IMR-90 (cell line): ENCODE data around the gene IFFO2.

Source experiments
- BHLHE40 ChIP-seq: fragments of 150-350 bp; IDR thresholded peaks from 2 replicates; pipeline ENCODE4 v1.6.1; 2016; ENCODE audit warnings: mild to moderate bottlenecking, low read depth, low read length
- CEBPB ChIP-seq: IDR thresholded peaks from 2 replicates; pipeline ENCODE4 v1.6.1; 2012; ENCODE audit warnings: low read depth, low read length, improper control_type of control experiment
- CHD1 ChIP-seq: IDR thresholded peaks from 2 replicates; pipeline ENCODE4 v1.6.1; 2012; ENCODE audit warnings: low read depth, low read length, improper control_type of control experiment
- CTCF ChIP-seq: conservative IDR thresholded peaks from 2 replicates; pipeline ENCODE4 v1.5.1; 2012; ENCODE audit warnings: mild to moderate bottlenecking, low read depth, low read length, improper control_type of control experiment
- MAFK ChIP-seq: IDR thresholded peaks from 2 replicates; pipeline ENCODE4 v1.6.1; 2012; ENCODE audit warnings: low read depth, low read length, improper control_type of control experiment
- POLR2A ChIP-seq: IDR thresholded peaks from 2 replicates; pipeline ENCODE4 v1.6.1; 2012; ENCODE audit warnings: mild to moderate bottlenecking, low read depth, low read length
- RCOR1 ChIP-seq: IDR thresholded peaks from 2 replicates; pipeline ENCODE4 v1.6.1; 2012; ENCODE audit warnings: mild to moderate bottlenecking, low read length, improper control_type of control experiment; ENCODE audit not compliant: insufficient replicate concordance
- RFX5 ChIP-seq: IDR thresholded peaks from 2 replicates; pipeline ENCODE4 v1.8.0; 2012; ENCODE audit warnings: low read depth, mild to moderate bottlenecking, low read length, moderate library complexity
- USF2 ChIP-seq: fragments of 150-350 bp; IDR thresholded peaks from 2 replicates; pipeline ENCODE4 v1.6.1; 2017; ENCODE audit warnings: mild to moderate bottlenecking, antibody characterized with exemption, low read length, low read depth

- TF ChIP-seq POLR2A: no peak
- no peak for TF ChIP-seq CTCF
- TF ChIP-seq RFX5: no peak
- no peak for TF ChIP-seq RCOR1
- TF ChIP-seq CEBPB: no peak
- no peak for TF ChIP-seq MAFK
- TF ChIP-seq BHLHE40: no peak
- TF ChIP-seq USF2: no peak
- no peak for TF ChIP-seq CHD1
Measured at GRCh38 chr1:18977428-18977827, 21.0 kb upstream of the IFFO2 start.
